Gastrocnemius medialis (tissue), 4 donors: Measurements from ENCODE around the gene COG1.

Source experiments
- POLR2A ChIP-seq, 2 donors: fragments of 450-650 bp; IDR thresholded peaks; one replicate each; pipeline ENCODE4 v1.6.1; 2017; ENCODE audit warnings: antibody characterized with exemption in 2 of 2, mild to moderate bottlenecking in 2 of 2, moderate library complexity in 2 of 2
- TF ChIP-seq, protein P1 (sequence below), 5 experiments: fragments of 450-650 bp in 3 of 5; fragments of 200-600 bp in 2 of 5; sonication (generic) in 2 of 5; IDR thresholded peaks in 4 of 5; conservative IDR thresholded peaks in 1 of 5; 1 replicate in 4 of 5; 2 replicates in 1 of 5; pipeline ENCODE4 v1.5.1; 2016 to 2019; ENCODE audit warnings: antibody characterized with exemption in 5 of 5, mild to moderate bottlenecking in 3 of 5, moderate library complexity in 3 of 5

DNA sequence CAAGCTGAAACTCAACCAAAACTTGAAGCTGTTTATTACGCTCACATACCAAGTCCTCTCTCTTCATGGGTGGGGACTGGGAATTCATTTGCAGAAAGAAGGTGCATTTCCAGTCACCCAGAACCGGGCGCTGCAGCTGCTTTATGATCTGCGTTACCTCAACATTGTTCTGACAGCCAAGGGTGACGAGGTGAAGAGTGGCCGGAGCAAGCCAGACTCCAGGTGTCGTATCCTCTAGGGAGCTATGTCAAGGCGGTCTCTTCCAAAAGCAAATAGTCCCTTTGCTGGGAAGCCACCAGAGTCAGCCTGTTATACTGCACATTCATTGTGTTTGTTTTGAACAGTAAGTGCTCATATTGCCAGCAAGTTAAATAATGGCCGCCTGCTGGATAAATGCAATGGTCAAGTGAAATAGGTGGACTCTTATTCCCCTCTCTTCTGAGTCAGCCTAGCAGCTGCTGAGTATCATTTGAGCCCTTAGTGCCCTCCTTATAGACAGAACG, 12.7 kb downstream of the COG1 start:
- TF ChIP-seq, protein P1, sequence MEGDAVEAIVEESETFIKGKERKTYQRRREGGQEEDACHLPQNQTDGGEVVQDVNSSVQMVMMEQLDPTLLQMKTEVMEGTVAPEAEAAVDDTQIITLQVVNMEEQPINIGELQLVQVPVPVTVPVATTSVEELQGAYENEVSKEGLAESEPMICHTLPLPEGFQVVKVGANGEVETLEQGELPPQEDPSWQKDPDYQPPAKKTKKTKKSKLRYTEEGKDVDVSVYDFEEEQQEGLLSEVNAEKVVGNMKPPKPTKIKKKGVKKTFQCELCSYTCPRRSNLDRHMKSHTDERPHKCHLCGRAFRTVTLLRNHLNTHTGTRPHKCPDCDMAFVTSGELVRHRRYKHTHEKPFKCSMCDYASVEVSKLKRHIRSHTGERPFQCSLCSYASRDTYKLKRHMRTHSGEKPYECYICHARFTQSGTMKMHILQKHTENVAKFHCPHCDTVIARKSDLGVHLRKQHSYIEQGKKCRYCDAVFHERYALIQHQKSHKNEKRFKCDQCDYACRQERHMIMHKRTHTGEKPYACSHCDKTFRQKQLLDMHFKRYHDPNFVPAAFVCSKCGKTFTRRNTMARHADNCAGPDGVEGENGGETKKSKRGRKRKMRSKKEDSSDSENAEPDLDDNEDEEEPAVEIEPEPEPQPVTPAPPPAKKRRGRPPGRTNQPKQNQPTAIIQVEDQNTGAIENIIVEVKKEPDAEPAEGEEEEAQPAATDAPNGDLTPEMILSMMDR (IDR thresholded peaks at IDR 0.05 in 4 of 5, conservative IDR thresholded peaks at IDR 0.05 in 1 of 5), result no peak
- TF ChIP-seq POLR2A (IDR thresholded peaks at IDR 0.05), result no peak
